ENCODE results near the gene ADGRG3.

ADGRG3 gene

DNA sequence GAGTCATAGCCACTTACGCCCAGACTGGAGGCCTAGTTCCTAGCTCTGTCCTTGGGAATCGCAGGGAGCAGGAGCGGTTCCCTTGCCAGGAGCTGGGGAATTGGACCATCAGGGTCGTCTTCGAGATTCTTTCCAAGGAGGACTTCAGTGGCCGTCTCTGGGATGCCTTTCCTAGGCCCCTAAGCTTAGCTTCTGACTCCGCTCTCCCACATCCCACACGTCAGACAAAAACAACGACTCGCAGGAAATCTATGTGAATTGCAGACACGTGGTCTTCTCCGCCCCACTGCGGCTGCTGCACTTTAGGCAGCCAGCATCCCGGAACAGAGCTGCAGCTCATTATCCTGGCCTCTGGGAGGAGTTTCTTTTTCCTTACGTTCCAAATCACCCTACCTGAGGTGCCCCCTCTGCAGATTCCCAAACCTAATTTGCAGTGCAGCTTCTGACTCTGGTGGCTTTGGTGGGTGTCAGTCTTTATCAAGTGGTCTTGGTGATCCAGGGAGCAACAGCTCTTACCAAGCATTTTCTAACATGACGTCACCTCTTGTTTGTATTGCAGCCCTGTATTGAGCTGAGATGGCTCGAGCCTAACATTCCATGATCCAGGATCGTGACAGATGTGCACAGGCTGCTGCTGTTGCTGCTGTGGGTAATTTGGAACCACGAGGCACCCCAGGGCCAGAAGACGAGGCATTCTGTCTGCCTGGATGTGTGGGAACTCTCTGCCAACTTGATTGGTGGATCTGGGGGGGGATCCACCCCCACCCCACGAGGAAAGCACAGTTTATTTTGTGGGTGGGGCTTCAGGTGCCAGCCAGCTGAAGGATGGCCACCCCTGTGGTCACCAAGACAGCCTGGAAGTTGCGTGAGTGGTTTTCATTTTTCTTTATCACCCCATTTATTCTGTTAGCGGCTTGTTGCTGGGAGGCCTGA, 68.6 kb downstream of the ADGRG3 start (continued):
- TF ChIP-seq ZNF239 (tag by site-specific recombination; IDR thresholded peaks at IDR 0.05): no peak
- TF ChIP-seq SALL2 (tag by site-specific recombination; IDR thresholded peaks at IDR 0.05; ENCODE audit: borderline replicate concordance): no peak
- no peak for TF ChIP-seq ZNF514 (tag by site-specific recombination; IDR thresholded peaks at IDR 0.05)
- TF ChIP-seq, protein P1, sequence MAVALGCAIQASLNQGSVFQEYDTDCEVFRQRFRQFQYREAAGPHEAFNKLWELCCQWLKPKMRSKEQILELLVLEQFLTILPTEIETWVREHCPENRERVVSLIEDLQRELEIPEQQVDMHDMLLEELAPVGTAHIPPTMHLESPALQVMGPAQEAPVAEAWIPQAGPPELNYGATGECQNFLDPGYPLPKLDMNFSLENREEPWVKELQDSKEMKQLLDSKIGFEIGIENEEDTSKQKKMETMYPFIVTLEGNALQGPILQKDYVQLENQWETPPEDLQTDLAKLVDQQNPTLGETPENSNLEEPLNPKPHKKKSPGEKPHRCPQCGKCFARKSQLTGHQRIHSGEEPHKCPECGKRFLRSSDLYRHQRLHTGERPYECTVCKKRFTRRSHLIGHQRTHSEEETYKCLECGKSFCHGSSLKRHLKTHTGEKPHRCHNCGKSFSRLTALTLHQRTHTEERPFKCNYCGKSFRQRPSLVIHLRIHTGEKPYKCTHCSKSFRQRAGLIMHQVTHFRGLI (tag by site-specific recombination; IDR thresholded peaks at IDR 0.05): no peak; the same call in 1 of the 2 replicates
- no peak for TF ChIP-seq ZNF596 (tag by site-specific recombination; IDR thresholded peaks at IDR 0.05)
- peak; percentile 49 for TF ChIP-seq ZNF24 (tag by site-specific recombination; IDR thresholded peaks at IDR 0.05)
- TF ChIP-seq, protein P2, sequence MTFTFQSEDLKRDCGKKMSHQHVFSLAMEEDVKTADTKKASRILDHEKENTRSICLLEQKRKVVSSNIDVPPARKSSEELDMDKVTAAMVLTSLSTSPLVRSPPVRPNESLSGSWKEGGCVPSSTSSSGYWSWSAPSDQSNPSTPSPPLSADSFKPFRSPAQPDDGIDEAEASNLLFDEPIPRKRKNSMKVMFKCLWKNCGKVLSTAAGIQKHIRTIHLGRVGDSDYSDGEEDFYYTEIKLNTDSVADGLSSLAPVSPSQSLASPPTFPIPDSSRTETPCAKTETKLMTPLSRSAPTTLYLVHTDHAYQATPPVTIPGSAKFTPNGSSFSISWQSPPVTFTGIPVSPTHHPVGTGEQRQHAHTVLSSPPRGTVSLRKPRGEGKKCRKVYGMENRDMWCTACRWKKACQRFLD (tag by site-specific recombination; IDR thresholded peaks at IDR 0.05): no peak
- TF ChIP-seq YY1 (tag by site-specific recombination; IDR thresholded peaks at IDR 0.05): no peak
- TF ChIP-seq ZNF561 (tag by site-specific recombination; IDR thresholded peaks at IDR 0.05; ENCODE audit: borderline replicate concordance): no peak
- TF ChIP-seq ZNF530 (tag by site-specific recombination; IDR thresholded peaks at IDR 0.05; ENCODE audit: low read depth): no peak
- TF ChIP-seq ZNF600 (tag by site-specific recombination; IDR thresholded peaks at IDR 0.05): peak; percentile 50
- no peak for TF ChIP-seq ZNF311 (tag by site-specific recombination; IDR thresholded peaks at IDR 0.05; ENCODE audit: borderline replicate concordance)
- TF ChIP-seq ZBTB1 (tag by site-specific recombination; IDR thresholded peaks at IDR 0.05): no peak
- TF ChIP-seq ZNF777 (tag by site-specific recombination; IDR thresholded peaks at IDR 0.05; ENCODE audit: borderline replicate concordance): no peak
- no peak for TF ChIP-seq ZNF76 (tag by site-specific recombination; IDR thresholded peaks at IDR 0.05; ENCODE audit: borderline replicate concordance, low read depth)
- no peak for TF ChIP-seq ZNF394 (tag by site-specific recombination; IDR thresholded peaks at IDR 0.05; ENCODE audit: borderline replicate concordance)
- TF ChIP-seq, protein P3, sequence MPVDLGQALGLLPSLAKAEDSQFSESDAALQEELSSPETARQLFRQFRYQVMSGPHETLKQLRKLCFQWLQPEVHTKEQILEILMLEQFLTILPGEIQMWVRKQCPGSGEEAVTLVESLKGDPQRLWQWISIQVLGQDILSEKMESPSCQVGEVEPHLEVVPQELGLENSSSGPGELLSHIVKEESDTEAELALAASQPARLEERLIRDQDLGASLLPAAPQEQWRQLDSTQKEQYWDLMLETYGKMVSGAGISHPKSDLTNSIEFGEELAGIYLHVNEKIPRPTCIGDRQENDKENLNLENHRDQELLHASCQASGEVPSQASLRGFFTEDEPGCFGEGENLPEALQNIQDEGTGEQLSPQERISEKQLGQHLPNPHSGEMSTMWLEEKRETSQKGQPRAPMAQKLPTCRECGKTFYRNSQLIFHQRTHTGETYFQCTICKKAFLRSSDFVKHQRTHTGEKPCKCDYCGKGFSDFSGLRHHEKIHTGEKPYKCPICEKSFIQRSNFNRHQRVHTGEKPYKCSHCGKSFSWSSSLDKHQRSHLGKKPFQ (tag by site-specific recombination; IDR thresholded peaks at IDR 0.05): no peak
- TF ChIP-seq, protein P4, sequence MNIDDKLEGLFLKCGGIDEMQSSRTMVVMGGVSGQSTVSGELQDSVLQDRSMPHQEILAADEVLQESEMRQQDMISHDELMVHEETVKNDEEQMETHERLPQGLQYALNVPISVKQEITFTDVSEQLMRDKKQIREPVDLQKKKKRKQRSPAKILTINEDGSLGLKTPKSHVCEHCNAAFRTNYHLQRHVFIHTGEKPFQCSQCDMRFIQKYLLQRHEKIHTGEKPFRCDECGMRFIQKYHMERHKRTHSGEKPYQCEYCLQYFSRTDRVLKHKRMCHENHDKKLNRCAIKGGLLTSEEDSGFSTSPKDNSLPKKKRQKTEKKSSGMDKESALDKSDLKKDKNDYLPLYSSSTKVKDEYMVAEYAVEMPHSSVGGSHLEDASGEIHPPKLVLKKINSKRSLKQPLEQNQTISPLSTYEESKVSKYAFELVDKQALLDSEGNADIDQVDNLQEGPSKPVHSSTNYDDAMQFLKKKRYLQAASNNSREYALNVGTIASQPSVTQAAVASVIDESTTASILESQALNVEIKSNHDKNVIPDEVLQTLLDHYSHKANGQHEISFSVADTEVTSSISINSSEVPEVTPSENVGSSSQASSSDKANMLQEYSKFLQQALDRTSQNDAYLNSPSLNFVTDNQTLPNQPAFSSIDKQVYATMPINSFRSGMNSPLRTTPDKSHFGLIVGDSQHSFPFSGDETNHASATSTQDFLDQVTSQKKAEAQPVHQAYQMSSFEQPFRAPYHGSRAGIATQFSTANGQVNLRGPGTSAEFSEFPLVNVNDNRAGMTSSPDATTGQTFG (tag by site-specific recombination; IDR thresholded peaks at IDR 0.05; ENCODE audit: borderline replicate concordance): no peak
- 0 out of 2 replicates have a peak, but pooled peaks have one; percentile 46 for TF ChIP-seq ZNF785 (tag by site-specific recombination; IDR thresholded peaks at IDR 0.05)
- TF ChIP-seq ZNF169 (tag by site-specific recombination; IDR thresholded peaks at IDR 0.05): no peak
- TF ChIP-seq ZNF266 (tag by site-specific recombination; IDR thresholded peaks at IDR 0.05; ENCODE audit: low read depth): no peak
- TF ChIP-seq ZNF354C (tag by site-specific recombination; IDR thresholded peaks at IDR 0.05; ENCODE audit: borderline replicate concordance, low read depth): no peak
- no peak for TF ChIP-seq ZNF571 (tag by site-specific recombination; IDR thresholded peaks at IDR 0.05)
- no peak for TF ChIP-seq MZF1 (tag by site-specific recombination; IDR thresholded peaks at IDR 0.05; ENCODE audit: borderline replicate concordance)
- no peak for TF ChIP-seq OVOL3 (tag by site-specific recombination; IDR thresholded peaks at IDR 0.05)
- TF ChIP-seq GLIS1 (tag by site-specific recombination; IDR thresholded peaks at IDR 0.05): no peak
- no peak for TF ChIP-seq ZFP37 (tag by site-specific recombination; IDR thresholded peaks at IDR 0.05)
- TF ChIP-seq ZNF623 (tag by site-specific recombination; IDR thresholded peaks at IDR 0.05): no peak
- TF ChIP-seq HOXA7 (CRISPR knock-in tag; IDR thresholded peaks at IDR 0.05; ENCODE audit: borderline replicate concordance): no peak
- TF ChIP-seq ZFP69B (tag by site-specific recombination; IDR thresholded peaks at IDR 0.05): no peak
